Measurements from ENCODE around the gene UBE2S.
"Not testable (repeated sequence)": the region's sequence is repeated elsewhere in the genome, so short reads cannot be mapped to it uniquely, and the experiment has no call there.

The UBE2S gene

DNA sequence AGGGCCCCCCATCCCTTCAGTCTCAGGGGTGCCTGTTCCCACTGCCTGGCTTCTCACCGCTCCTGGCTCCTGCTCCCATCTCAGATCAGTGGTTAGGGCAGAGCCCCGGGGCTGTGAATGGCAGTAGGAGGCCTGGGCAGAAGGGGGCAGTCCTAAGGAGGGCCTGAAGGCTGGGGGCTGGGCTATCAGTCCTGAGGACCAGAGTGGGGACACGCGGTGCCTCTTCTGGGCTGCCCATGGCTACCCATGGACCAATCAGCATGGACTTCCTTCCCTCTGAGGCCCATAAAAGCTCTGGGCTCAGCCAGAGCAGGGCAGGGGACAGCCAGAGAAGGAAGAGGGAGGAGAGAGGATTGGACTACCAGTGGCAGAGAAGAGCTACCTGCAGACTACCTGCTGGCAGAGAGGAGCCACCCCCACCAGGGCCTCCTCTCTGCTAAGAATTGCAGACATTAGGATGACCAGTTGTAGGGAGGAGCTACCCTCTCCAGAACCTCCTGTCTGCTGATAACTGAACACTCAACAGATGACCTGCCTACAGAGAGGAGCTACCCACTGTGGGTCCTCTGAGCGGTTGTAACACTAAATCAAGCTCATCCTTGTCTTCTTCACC lies 12.1 kb upstream of the UBE2S start:
- no peak for TF ChIP-seq CTCF (IDR thresholded peaks at IDR 0.05; ENCODE audit: low read depth, low read length, missing control alignments)
- in situ Hi-C loops (cut with HindIII; ENCODE audit: low sequenced_read_pairs) = loop anchor here (10.0 kb wide), 1 partner anchor 245 kb away; no protein-coding TSS in a partner anchor
- no peak overlapping the region for H3K4me3 ChIP-seq (ENCODE audit: low read depth, low read length)
- no peak for DNase-seq (ENCODE audit: low read depth)

DNA sequence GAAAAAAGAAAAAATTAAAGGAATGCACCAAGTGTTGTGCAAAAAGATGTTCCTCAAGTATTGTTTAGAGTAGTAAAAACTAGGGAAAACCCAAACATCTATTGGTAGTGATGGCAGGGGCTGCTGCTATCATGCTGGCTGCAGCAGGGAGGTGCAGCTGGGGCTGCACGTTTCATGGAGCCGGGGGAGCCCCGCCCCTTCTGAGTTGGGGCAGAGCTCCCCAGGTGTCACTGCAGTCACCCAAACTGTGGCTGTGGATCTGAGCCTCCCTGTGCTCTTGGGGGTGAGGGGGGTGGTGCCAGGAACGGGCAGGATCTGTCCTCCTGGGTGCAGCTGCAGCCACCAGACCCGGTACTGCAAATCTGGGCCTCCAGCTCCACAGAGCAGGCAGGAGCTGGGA lies 11.5 kb upstream of the UBE2S start:
- DNase-seq (ENCODE audit: low read depth) = no peak
- no peak for TF ChIP-seq CTCF (IDR thresholded peaks at IDR 0.05; ENCODE audit: low read depth, low read length, missing control alignments)
- in situ Hi-C loops (cut with HindIII; ENCODE audit: low sequenced_read_pairs) = loop anchor here (10.0 kb wide), 1 partner anchor 244 kb away; no protein-coding TSS in a partner anchor
- H3K4me3 ChIP-seq (ENCODE audit: low read depth, low read length) = no peak overlapping the region

DNA sequence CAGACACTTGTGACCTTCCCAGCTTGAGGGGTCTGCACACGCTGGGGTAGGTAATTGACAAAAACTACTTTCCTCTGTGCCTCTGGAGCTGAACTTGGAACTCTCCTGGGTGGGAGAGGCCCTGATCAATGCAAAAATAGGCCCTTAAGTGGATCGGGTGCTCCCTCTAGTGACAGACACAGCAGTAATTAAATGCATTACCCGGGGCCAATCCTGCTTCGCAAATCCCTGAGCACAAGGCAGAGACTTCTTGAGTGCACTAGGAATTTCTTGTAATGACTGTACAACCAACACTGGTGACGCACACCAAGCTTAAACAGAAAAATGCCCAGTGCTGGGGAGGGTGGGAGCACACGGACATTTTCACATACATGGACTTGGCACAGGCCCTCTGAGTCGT lies 10.6 kb upstream of the UBE2S start:
- in situ Hi-C loops (cut with HindIII; ENCODE audit: low sequenced_read_pairs) = loop anchor here (10.0 kb wide), 1 partner anchor 243 kb away; no protein-coding TSS in a partner anchor

GRCh38 chr19:55410168-55410567 lies 2.6 kb upstream of the UBE2S start:
- in situ Hi-C loops (cut with HindIII; ENCODE audit: low sequenced_read_pairs) = loop anchor here (10.0 kb wide), 1 partner anchor 235 kb away; no protein-coding TSS in a partner anchor
- no peak for TF ChIP-seq CTCF (IDR thresholded peaks at IDR 0.05; ENCODE audit: low read depth, low read length, missing control alignments)
- H3K4me3 ChIP-seq (ENCODE audit: low read depth, low read length) = no peak overlapping the region
- DNase-seq (ENCODE audit: low read depth) = no peak

More for the DNA sequence above, 10.6 kb upstream of the UBE2S start:
- TF ChIP-seq CTCF (IDR thresholded peaks at IDR 0.05; ENCODE audit: low read depth, low read length, missing control alignments) = peak; percentile 78
- H3K4me3 ChIP-seq (ENCODE audit: low read depth, low read length) = no peak overlapping the region
- peak; percentile 76 for DNase-seq (ENCODE audit: low read depth)

- in situ Hi-C loops (cut with HindIII; ENCODE audit: low sequenced_read_pairs) = not testable (repeated sequence)
Measured at GRCh38 chr19:55409179-55409578, 1.6 kb upstream of the UBE2S start.

GRCh38 chr19:55408533-55408872 lies 915 bp upstream of the UBE2S start:
- in situ Hi-C loops (cut with HindIII; ENCODE audit: low sequenced_read_pairs) = no loop called here
- TF ChIP-seq CTCF (IDR thresholded peaks at IDR 0.05; ENCODE audit: low read depth, low read length, missing control alignments) = no peak
- no peak for DNase-seq (ENCODE audit: low read depth)
- H3K4me3 ChIP-seq (ENCODE audit: low read depth, low read length) = peak overlapping the region; percentile 81

More at GRCh38 chr19:55409179-55409578, 1.6 kb upstream of the UBE2S start:
- not testable (repeated sequence) for DNase-seq (ENCODE audit: low read depth); H3K4me3 ChIP-seq (ENCODE audit: low read depth, low read length)

DNA sequence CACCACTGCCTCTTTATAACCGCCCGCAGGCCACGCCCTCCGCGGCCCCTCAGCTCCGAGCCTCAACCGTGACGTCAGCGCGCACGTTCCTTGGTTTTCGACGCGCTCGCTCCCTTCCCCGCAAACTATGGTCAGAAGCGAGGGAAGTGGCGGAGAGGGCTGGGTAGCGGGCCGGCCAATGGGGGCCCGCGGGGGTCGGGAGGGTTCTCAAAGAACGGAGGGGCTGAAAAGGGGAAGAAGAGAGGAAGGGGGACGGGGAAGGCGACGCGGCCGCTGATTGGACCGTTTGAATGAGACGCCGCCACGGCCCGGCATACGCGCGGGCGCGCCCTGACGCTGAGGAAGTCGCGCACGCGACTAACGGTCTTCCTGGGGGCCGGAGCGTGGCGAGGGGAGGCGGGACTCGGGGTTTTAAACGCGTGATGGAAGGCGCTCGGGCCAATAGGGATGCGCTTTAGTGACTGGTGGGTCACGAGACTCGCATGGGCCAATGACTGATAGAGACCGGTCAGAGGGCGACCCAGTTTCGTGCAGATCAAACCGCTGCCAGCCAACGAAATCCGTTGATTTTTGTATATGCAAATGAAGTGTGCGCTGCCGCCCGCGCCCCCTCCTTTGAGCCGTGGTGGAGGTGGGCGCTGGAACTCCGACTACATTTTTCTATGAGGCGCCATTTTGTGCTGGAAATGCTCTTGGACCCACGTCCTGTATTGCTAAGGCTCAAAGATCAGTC lies 378 bp upstream of the UBE2S start:
- peak; percentile 99 for DNase-seq (ENCODE audit: low read depth)
- in situ Hi-C loops (cut with HindIII; ENCODE audit: low sequenced_read_pairs) = no loop called here
- no peak for TF ChIP-seq CTCF (IDR thresholded peaks at IDR 0.05; ENCODE audit: low read depth, low read length, missing control alignments)
- peak overlapping the region; percentile 81 for H3K4me3 ChIP-seq (ENCODE audit: low read depth, low read length)
